NCI-H526 treated with DMSO at 0.1 percent for 48 hours (cell line): Measurements from ENCODE around the gene CD81.
"Not testable (repeated sequence)": the region's sequence is repeated elsewhere in the genome, so short reads cannot be mapped to it uniquely, and the experiment has no call there.

ENCODE experiments used
- DNase-seq: peaks from one replicate; lab custom pipeline; 2025; lab: John Stamatoyannopoulos, UW

Gene CD81

GRCh38 chr11:2357651-2358050 is 19.5 kb upstream of the CD81 start:
- not testable (repeated sequence) for DNase-seq

GRCh38 chr11:2358754-2359442 is 18.2 kb upstream of the CD81 start:
- DNase-seq: no peak

- no peak for DNase-seq
These were observed 17.6 kb upstream of the CD81 start for GRCh38 chr11:2359557-2359956.

GRCh38 chr11:2360081-2360642 is 16.9 kb upstream of the CD81 start:
- DNase-seq: no peak

- DNase-seq: no peak
These were observed 15.5 kb upstream of the CD81 start for GRCh38 chr11:2361565-2361964.

DNA sequence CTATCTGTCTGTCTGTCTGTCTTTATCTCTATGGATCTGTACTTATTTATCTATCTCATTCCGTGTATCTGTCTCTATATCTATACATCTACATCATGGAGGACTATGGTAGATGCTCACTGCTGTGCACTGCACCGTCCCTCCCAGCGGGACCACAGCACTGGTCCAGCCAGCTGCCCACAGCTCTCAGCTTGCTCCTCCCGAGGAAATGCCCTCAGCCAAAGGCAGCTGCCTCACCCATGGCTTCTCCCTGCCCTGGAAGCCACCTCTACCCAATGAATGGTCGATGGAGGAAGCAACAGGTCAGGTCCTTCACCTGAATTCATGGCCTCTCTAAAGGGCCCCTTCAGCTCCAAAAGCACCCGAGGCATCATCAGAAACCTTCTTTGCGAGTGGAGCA is 14.7 kb upstream of the CD81 start:
- DNase-seq: no peak

DNA sequence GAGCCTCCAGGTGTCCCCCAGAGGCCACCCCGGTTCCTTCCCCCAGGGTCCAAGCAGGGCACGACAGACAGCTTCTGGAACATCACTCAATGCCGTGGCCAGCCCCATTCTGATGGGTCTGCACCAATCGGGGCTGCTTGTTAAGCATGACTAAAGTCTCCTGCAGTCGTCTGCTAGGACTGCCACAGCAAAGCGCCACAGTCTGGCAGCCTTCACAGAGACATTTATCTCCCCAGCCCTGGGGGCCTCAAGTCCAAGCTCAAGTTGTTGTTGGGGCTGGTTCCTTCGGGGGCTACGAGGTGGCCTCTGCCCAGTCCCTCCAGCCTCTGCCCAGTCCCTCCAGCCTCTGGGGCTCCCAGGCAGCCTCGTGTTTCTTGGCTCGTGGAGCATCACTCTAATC is 14.0 kb upstream of the CD81 start:
- DNase-seq: no peak

DNA sequence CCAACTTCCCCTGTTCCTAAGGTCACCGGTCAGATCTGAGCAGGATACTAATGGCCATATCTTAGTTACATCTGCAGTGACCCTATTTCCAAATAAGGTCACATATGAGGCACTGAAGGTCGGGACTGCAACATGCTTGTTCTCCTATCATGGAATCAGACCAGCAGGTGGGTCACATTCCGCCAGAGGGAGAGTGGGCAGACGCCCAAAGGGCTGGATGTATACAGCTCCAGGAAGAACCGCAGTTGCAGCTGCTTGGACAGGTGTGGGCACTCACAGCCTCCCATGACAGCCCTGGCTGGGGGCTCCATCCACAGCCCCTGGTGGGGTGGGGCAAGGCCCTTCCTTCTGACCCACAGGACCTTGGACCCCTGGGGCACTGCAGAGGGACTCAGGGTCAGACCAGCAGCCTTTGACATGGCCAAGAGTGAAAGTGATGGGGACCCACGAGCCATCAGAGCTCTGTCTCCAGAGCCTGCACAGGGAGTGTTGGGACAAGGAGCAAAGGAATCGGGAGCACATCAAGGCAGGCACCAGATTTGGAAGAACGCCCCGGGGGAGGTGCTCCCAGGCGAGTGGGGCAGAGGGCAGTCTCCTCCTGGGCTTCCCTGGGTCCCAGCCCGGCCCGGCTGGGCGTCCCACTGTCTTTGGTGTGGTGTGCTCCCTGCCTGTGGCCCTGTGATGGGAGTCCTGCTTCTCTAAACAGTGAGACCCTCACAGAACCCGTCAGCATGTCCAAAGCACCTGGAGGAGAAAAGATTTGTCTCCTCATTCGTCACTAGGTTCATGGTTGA is 13.3 kb upstream of the CD81 start:
- no peak for DNase-seq

DNA sequence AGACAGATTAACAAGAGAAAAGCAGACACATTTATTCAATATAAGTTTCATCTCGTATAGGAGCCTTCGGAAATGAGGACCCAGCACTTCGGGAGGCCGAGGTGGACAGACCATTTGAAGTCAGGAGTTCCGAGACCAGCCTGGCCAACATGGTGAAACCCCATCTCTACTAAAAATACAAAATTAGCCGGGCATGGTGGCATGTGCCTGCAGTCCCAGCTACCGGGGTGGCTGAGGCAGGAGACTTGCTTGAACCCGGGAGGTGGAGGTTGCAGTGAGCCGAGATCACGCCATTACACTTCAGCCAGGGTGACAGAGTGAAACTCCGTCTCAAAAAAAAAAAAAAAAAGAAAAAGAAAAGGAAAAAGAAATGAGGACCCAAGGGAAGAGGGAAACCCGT is 12.7 kb upstream of the CD81 start:
- not testable (repeated sequence) for DNase-seq

DNA sequence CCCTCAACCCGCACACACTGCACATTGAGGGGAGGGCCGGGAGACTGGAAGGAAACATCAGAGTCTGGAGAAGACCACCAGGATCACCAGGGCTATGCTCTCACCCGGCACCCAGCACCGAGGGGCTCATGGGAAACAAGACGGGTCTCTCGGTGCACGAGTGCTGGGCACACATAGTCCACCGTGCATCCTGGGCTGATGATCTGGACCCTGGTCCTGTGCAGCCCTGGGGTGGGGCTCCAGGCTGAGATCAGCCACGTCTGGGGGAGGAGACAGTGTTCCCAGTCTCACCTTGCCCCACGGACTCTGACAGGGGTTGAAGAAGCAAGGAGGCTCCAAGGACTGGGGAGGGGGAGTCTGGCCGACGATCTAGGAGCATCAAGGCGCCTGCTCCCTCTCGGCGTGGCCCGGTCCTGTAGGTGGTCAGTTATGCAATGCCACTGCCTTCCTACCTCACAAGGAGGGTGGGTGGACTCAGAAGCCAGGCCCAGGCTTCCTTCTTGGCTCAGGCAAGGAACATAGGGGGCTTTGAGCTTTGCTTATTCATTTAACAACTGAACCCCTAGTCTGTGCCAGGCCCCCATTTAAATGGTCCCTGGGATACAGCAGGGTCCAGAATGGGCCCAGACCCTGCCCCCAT is 11.4 kb upstream of the CD81 start:
- no peak for DNase-seq

DNA sequence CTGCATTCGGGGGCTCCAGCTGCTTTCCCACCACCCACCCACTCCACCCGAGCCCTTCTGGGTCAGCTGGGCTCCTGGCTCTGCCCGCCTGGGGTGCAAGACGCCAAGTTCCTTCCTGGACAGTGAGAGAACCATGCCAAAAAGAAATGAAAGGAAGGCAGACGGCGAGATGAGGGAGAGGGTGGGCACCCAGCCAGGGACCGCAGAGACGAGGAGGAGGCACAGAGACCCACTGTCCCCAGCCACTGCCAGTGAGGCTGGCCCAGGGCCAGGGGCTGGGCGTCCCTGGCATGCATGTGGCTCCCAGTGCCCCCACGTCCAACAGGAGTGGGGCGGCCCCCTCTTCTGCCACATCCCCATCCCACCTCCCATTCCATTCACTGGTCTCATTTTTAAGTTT is 10.8 kb upstream of the CD81 start:
- no peak for DNase-seq

- no peak for DNase-seq
These were observed 10.4 kb upstream of the CD81 start for GRCh38 chr11:2366733-2367132.

DNA sequence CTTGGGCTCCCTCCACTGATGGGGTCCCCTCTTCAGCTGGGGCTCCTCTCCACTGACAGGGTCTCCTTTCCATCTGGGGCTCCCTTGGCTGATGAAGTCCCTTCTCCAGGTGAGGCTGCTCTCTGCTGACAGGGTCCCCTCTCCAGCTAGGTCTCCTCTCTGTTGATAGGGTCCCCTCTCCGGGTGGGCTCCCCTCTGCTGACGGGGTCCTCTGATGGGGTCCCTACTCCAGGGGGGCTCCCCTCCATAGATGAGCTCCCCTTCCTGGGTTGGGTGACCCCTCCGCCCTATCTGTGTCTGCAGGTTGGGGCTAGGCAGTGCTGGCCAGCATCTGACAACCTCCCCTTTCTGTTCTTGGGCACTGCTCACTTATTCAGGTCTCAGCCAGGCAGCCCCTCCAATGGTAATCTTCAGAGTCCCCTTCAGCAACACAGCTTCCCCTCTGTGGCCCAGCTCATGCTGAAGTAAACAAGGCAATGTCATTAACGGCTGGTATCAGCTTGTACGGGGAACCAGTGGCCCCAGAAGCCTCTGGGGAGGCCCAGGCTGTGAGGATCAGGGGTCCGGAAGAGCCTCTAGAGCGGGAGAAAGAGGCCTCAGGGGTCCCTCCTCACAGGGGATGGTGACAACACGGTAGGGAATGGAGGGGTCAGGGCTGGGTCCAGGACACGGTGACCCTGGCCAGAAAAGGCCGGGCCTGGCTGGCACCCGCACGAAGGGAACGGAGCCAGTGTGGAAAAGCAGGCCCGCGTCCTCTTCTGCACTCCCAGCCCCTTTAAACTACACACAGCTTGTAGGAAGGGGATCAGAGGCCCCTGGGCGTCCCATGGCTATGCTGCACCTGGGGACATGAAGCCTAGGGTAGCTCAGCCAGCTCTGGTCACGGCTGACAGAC is 9.6 kb upstream of the CD81 start:
- no peak for DNase-seq

DNA sequence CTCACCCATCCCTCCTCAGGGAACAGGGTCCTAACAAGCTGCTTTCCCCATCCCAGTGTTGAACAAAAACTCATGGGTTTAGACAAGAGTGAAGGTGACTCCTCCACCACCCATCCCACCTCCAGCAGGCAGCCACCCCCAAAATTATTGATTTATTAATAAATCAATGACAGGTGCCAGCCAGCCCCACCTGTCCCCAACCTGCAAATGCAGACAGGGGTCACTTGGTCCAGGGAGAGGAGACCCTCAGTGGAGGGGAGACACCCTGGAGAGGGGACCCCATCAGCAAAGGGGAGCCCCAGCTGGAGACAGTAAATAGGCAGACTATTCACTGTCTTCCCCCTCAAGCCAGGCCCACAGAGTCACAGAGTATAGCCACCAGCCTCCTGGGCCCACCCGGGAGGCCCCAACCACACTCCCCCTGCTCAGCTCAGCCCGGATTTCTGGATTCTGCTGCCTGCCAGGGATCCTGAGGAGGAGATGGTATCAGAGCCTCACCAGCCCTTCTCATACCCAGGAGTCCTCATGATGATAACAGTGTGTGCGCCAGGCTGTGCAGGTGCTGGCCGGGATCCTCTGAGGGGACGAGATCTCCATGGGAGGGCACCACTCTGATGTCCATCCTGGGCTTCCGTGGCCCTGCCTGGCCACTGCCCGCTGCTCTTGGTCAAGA is 8.8 kb upstream of the CD81 start:
- no peak for DNase-seq

GRCh38 chr11:2368851-2369180 is 8.3 kb upstream of the CD81 start:
- DNase-seq: no peak

- DNase-seq: no peak
These were observed 7.8 kb upstream of the CD81 start for GRCh38 chr11:2369320-2369719.

DNA sequence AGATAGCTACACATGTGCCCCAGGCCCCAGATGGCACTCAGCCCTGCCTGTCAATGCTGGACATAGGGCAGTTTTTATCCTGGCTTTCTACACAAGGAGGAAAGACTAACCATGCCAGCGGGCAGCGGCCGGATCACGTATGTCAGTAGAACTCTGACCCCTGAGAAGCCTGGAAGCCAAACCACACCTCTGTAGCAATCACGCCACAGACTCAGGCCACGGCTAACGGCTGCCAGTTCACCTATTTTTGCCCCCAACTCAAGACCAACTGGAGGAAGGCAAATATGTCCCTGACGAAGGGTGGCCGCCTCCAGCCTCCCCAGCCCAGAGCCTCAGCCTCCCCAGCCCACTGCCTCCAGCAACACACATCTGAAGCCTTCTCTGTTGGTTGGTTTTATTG is 7.2 kb upstream of the CD81 start:
- DNase-seq: no peak

DNA sequence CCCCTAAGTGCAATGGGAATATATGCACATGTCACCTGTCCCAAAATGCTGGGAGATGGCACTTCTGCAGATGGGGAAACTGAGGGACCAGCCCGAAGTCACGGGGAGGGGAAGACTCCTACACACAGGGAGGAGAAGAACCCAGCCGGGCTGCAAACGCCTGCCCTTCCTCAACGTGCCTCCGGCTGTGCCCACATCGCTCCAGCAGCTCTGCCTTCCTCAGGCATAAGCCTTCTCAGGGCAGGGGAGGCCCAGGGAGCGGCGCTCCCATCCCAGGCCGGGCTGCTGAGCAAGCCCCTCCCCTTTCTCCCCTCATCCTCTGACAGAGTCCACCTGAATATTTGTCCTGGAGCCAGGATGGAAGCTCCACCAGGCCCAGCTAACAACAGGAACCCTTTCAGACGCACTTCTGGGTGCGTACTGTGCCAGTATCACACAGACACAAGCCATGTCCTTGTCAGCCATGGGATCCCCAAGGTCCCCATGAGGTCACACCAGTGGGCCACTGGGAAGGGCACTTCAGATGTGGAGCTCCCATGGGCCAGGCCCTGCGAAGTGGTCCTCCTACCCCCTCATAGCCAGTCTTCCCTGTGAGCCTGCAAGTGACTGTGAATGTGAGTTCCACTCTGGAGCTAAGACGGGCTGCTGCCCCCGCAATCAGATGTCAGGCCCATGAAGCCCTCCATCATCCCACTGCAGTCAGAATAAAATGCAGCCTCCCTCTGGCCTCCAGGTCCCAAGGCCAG is 2.5 kb upstream of the CD81 start:
- DNase-seq: no peak

DNA sequence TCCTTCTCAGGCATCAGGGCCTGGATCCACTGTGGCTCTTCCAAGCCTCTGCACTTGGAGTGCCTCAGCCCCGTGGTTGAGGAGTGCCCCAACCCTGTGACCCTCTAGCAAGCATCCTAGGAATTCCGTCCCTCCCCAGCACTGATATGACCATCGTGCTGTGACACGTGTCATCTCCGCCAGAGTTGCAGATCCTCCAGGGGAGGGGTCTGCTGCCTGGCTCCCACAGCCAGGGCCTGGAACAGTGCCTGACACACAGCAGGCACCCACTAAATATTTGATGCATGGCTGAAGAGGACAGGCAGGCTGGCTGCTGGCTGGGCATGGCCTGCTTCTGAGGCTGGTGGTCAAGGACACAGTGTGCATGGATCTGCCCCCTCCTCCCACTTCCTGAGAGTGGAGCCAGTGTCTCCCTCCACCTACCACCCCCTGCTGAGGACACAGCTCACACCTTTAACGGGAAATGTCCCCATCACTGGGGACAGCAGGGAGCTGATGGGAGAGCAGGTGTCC is 1.7 kb upstream of the CD81 start:
- DNase-seq: no peak

DNA sequence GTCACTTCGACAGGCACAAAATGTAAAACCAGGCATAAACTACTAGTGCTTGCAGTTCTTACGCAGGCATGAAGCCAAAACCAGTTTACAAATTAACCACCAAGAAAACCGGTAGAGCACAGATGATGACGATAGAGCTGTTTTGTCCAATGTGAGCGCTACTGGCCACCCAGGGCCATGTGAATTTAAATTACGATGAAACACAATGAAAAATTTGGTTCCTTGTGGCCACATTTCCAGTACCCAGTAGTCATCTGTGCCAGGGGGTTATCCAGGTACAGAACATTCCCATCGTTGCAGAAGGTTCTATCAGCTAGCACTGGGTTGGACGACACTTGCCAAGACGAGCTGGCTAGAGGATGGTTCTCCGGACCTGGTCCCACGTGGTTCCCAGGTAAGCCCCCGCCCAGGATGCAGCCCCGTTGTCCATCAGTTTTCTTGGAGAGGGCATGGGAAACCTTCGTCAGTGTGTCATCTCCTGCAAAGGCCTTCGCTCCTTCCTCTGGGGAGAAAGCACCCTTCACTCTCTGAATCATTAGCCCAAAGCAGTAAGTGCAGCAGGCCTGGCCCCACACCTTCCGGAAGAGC is 1.1 kb upstream of the CD81 start:
- no peak for DNase-seq
